ENCODE results near the gene GLRA3. TPM values are rescaled to one million over a fixed set of nuclear protein-coding genes. Genes with fewer than 3 reads are reported as not detected.

Gene GLRA3
- total RNA-seq, 1 donor from 2014 or later, result not detected

GRCh38 chr4:174607792-174608191 lies 221.3 kb downstream of the GLRA3 start:
- no peak for DNase-seq (ENCODE audit: low read depth, low spot score)

GRCh38 chr4:174604198-174604597 lies 224.8 kb downstream of the GLRA3 start:
- no peaks in the 10 kb centered on the region for H3K36me3 Mint-ChIP-seq (ENCODE audit: low read depth)
- DNase-seq (ENCODE audit: low read depth, low spot score), result no peak
- H3K4me1 Mint-ChIP-seq, result no peaks in the 10 kb centered on the region
- H3K27me3 Mint-ChIP-seq (ENCODE audit: low read depth), result no peaks in the 10 kb centered on the region
- H3K4me3 Mint-ChIP-seq, result no peak overlapping the region
- no peak for TF ChIP-seq CTCF (conservative IDR thresholded peaks at IDR 0.05)
- H3K9me3 Mint-ChIP-seq, result no peaks in the 10 kb centered on the region
- H3K27ac Mint-ChIP-seq (ENCODE audit: unreplicated experiment), result no peak overlapping the region

More at GRCh38 chr4:174607792-174608191, 221.3 kb downstream of the GLRA3 start:
- Mint-ChIP-seq H3K27me3 (ENCODE audit: low read depth) (no peaks in the 10 kb centered on the region), H3K9me3 (peaks cover 4% of the 10 kb centered on the region), H3K36me3 (ENCODE audit: low read depth) (no peaks in the 10 kb centered on the region), H3K27ac (ENCODE audit: unreplicated experiment) (no peak overlapping the region), H3K4me3 (no peak overlapping the region), H3K4me1 (no peaks in the 10 kb centered on the region)
- no peak for TF ChIP-seq CTCF (conservative IDR thresholded peaks at IDR 0.05)

- H3K27me3 Mint-ChIP-seq (ENCODE audit: low read depth), result no peaks in the 10 kb centered on the region
- TF ChIP-seq CTCF (conservative IDR thresholded peaks at IDR 0.05), result no peak
- no peak overlapping the region for H3K27ac Mint-ChIP-seq (ENCODE audit: unreplicated experiment)
- DNase-seq (ENCODE audit: low read depth, low spot score), result no peak
- H3K36me3 Mint-ChIP-seq (ENCODE audit: low read depth), result no peaks in the 10 kb centered on the region
- no peaks in the 10 kb centered on the region for H3K4me1 Mint-ChIP-seq
- no peaks in the 10 kb centered on the region for H3K9me3 Mint-ChIP-seq
- H3K4me3 Mint-ChIP-seq, result no peak overlapping the region
Measured at GRCh38 chr4:174600391-174600790, 228.7 kb downstream of the GLRA3 start.

- Mint-ChIP-seq H3K4me3 (no peak overlapping the region), H3K9me3 (no peaks in the 10 kb centered on the region), H3K27ac (ENCODE audit: unreplicated experiment) (no peak overlapping the region), H3K27me3 (ENCODE audit: low read depth) (no peaks in the 10 kb centered on the region), H3K36me3 (ENCODE audit: low read depth) (no peaks in the 10 kb centered on the region), H3K4me1 (no peaks in the 10 kb centered on the region)
- no peak for TF ChIP-seq CTCF (conservative IDR thresholded peaks at IDR 0.05)
- DNase-seq (ENCODE audit: low read depth, low spot score), result no peak
Measured at GRCh38 chr4:174598800-174599199, 230.2 kb downstream of the GLRA3 start.

GRCh38 chr4:174596513-174596912 lies 232.5 kb downstream of the GLRA3 start:
- H3K9me3 Mint-ChIP-seq, result no peaks in the 10 kb centered on the region

More at GRCh38 chr4:174596513-174596912, 232.5 kb downstream of the GLRA3 start:
- no peaks in the 10 kb centered on the region for H3K36me3 Mint-ChIP-seq (ENCODE audit: low read depth)
- no peak for TF ChIP-seq CTCF (conservative IDR thresholded peaks at IDR 0.05)
- no peak overlapping the region for H3K4me3 Mint-ChIP-seq
- no peaks in the 10 kb centered on the region for H3K4me1 Mint-ChIP-seq
- H3K27ac Mint-ChIP-seq (ENCODE audit: unreplicated experiment), result no peak overlapping the region
- no peak for DNase-seq (ENCODE audit: low read depth, low spot score)
- H3K27me3 Mint-ChIP-seq (ENCODE audit: low read depth), result no peaks in the 10 kb centered on the region

All from neural crest cell (in vitro differentiated cells).